Stimulated activated naive CD8-positive, alpha-beta T cell treated with anti-CD3 and anti-CD28 coated beads, Interleukin-15, Interleukin-2, amounts not matched to agents 100 ng/mL and 50 ng/mL, for 24 hours (primary cell): ENCODE results near the gene MRPS27.
A peak's percentile ranks its signal among the peaks of the same experiment; 100 is the strongest.

ENCODE experiments used
- H3K27ac Mint-ChIP-seq: one replicate; pipeline ENCODE4 v1.8.0; 2021; ENCODE audit warnings: mild to moderate bottlenecking, mixed read lengths
- H3K27me3 Mint-ChIP-seq: one replicate; pipeline ENCODE4 v1.8.0; 2021; ENCODE audit warnings: mixed read lengths
- H3K36me3 Mint-ChIP-seq: one replicate; pipeline ENCODE4 v1.8.0; 2021; ENCODE audit warnings: low read depth, mixed read lengths
- H3K4me1 Mint-ChIP-seq: one replicate; pipeline ENCODE4 v1.8.0; 2021; ENCODE audit warnings: low read depth, mixed read lengths
- H3K4me3 Mint-ChIP-seq: one replicate; pipeline ENCODE4 v1.8.0; 2021; ENCODE audit warnings: mild to moderate bottlenecking, mixed read lengths
- H3K9me3 Mint-ChIP-seq: one replicate; pipeline ENCODE4 v1.8.0; 2021; ENCODE audit warnings: mixed read lengths

MRPS27 gene

DNA sequence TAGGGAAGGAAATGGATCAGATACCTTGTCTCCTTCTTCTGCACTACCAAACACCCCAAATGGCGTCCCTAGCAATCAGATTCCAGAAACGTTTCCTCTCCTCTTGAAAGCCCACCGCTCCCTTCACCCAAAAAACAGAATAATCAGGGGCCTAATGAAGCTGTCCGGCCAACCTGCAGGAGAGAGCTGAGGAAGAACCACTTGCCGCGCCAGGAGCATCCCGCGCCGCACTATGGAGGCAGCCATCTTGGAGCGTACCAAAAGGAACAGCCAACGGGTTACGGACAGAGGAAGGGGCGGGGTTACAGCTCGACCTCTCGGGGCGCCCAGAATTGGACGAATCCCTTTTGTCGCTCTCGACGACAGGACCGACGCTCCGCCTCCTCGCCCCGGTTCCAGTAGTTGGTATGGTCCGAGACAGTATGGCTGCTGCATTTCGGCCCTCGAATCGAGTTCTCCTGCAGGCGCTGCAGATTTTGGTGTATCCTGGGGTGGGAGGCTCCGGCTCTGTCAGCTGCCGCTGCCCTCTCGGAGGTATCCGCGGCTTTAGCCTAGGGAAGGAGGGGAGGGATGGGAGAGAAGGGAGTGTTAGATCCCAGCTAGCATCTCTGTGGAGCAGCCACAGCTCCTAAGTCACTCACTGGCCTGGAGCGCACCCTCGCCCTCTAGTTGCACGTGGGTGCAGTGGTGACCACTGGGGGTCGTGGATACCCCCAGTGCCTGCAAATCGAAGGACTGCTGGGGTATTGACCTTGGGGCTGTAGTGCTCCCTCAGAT lies at the start of gene MRPS27, which contains the start of gene PTCD2:
Gene MRPS27, minus strand, starts transcription at position 265 of the 777 bp plus-strand sequence. Its CDS starts 19 bp downstream, at position 246.
Gene PTCD2, plus strand, starts transcription at position 398 of the 777 bp plus-strand sequence. Its CDS starts 10 bp downstream, at position 408.
- Mint-ChIP-seq H3K27ac (peak within 1 kb of the TSS; percentile 98), H3K9me3 (no peaks in the 10 kb centered on the region), H3K27me3 (no peaks in the 10 kb centered on the region), H3K36me3 (peaks cover 57% of the 10 kb centered on the region), H3K4me3 (peak within 1 kb of the TSS; percentile 96), H3K4me1 (peaks cover 45% of the 10 kb centered on the region)

DNA sequence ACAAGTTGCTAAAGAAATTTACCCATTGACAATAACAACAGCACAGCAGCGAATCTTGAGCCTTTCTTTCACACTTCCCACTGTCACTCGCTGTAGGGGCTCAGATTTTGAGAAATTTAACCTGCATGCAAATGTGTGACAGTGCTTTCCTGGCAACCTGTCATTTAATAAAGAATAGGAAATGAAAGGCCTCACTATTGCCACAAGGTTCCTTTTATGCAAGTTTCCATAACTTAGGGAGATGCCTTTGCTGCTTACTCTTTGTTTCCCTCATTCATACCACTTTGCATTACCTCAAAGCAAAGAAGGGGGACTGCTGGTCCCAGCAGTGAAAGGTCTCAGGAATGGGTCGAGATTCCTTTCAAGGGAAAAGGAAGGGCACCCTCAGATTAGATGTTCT lies 49.7 kb upstream of the MRPS27 start:
- H3K9me3 Mint-ChIP-seq = peaks cover 5% of the 10 kb centered on the region
- H3K4me3 Mint-ChIP-seq = no peak overlapping the region
- H3K4me1 Mint-ChIP-seq = no peaks in the 10 kb centered on the region
- no peak overlapping the region for H3K27ac Mint-ChIP-seq
- H3K27me3 Mint-ChIP-seq = no peaks in the 10 kb centered on the region
- peaks cover 10% of the 10 kb centered on the region for H3K36me3 Mint-ChIP-seq

DNA sequence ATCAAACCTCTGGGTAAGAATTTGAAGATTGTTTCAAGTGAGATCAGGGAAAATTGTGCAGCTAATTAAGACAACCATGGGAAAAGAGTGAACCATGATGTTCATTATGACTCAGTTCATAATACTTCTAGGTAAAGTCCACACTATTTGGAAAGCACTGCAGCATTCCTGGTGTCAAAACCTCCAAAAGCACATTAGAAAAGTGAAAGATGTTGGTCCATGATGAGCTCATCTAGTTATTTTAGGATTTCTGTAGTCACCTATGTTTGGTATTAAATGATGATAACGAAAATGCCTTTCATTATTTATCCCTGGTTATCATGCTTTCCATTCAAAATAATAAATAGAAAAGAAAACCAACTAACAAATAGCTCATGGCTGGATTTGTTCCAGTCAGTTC lies 49.3 kb upstream of the MRPS27 start:
- H3K27me3 Mint-ChIP-seq = no peaks in the 10 kb centered on the region
- peaks cover 10% of the 10 kb centered on the region for H3K36me3 Mint-ChIP-seq
- H3K4me1 Mint-ChIP-seq = no peaks in the 10 kb centered on the region
- no peak overlapping the region for H3K4me3 Mint-ChIP-seq
- H3K27ac Mint-ChIP-seq = no peak overlapping the region
- H3K9me3 Mint-ChIP-seq = peaks cover 5% of the 10 kb centered on the region

DNA sequence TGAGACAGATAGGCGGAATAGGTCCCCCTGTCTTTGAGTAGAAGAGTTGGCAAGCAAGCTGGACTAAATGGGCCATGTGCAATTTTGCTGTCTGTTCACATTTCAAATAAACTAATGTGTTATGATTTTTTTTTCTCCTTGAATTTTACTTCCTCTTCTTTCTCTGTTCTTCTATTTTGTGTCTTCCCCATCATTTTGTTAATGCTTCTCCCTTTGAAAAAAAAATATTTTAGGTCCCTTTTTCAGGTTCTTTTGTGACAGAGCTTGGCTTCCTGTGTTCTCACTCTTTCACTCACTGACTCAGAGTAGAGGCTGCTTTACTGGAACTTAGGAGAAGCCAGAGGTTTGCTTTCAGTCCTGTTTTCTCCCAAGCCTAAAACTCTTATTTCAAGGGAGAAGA lies 48.2 kb upstream of the MRPS27 start:
- Mint-ChIP-seq H3K4me3 (no peak overlapping the region), H3K4me1 (no peaks in the 10 kb centered on the region), H3K27ac (no peak overlapping the region), H3K9me3 (peaks cover 5% of the 10 kb centered on the region), H3K36me3 (peaks cover 14% of the 10 kb centered on the region), H3K27me3 (no peaks in the 10 kb centered on the region)

DNA sequence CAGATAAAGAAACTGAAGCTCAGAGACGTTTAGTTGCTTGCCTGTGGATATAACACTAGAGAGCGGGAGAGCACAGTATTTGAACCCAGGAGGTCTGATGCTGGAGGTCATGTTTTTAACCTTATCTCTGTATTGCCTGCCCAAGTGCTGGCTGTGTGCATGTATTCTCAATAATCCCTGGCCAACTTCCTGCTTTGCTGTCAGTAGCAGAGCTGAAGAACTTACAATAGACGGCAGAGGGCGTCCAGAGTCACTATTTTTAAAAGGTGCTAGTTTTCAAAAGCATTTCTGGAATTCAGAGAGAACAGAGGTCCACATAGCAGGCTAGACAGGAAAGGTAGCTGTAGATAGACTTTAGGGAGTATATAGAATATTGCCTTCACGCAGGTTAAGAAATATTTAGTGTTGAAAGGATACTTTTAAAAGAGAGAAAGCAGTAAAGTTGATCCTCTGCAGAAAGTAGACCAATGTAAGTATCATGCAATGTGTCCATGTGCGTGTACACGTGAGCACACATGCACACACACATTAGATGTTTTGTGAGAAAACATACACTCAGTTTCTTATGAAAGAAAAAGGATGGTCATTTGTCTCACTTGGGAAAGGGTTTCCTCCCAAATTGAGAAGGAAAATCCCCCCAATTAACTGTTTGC lies 46.4 kb upstream of the MRPS27 start:
- Mint-ChIP-seq H3K27me3 (no peaks in the 10 kb centered on the region), H3K4me1 (no peaks in the 10 kb centered on the region), H3K4me3 (no peak overlapping the region), H3K9me3 (peaks cover 5% of the 10 kb centered on the region), H3K36me3 (peaks cover 30% of the 10 kb centered on the region), H3K27ac (no peak overlapping the region)

DNA sequence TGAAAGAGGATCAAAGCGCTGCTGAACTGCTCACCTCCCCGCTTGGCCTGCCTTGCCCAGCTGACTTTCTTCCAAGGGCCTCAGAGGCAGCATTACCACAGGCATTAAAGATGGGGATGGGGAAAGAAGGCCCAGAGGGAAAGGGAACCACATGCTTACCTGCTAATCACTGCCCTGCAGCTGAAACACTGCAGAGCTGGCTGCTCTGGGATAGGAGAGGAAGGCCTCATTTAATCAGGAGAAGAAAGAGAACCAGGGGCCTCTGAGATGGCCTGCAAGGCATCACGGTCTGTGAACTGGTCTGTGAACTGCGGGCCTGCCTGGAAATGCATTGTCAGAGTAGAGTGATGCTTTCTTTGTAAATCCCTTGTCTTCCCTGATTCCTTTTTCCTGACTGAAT lies 44.9 kb upstream of the MRPS27 start:
- no peaks in the 10 kb centered on the region for H3K9me3 Mint-ChIP-seq
- H3K36me3 Mint-ChIP-seq = peaks cover 32% of the 10 kb centered on the region
- H3K27ac Mint-ChIP-seq = no peak overlapping the region
- H3K4me3 Mint-ChIP-seq = no peak overlapping the region
- H3K4me1 Mint-ChIP-seq = no peaks in the 10 kb centered on the region
- no peaks in the 10 kb centered on the region for H3K27me3 Mint-ChIP-seq

DNA sequence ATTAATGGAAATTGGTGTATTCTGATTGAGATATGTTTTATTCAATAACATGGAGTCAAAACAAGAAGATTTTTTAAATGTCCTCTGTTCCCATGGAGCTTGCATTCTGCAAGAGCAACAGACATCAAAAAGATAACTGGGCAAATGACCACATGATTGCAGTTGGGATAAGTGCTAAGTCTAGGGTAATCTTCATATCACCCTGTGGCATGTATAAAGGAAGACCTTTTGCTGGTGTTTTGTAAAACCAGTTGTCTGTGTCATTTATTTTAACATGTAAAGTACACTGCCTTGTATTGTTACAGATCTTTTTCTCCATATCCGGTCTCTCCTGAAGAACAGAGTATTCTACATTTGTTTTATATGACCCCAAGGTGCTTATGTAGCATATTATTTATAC lies 44.1 kb upstream of the MRPS27 start:
- H3K36me3 Mint-ChIP-seq = peaks cover 38% of the 10 kb centered on the region

DNA sequence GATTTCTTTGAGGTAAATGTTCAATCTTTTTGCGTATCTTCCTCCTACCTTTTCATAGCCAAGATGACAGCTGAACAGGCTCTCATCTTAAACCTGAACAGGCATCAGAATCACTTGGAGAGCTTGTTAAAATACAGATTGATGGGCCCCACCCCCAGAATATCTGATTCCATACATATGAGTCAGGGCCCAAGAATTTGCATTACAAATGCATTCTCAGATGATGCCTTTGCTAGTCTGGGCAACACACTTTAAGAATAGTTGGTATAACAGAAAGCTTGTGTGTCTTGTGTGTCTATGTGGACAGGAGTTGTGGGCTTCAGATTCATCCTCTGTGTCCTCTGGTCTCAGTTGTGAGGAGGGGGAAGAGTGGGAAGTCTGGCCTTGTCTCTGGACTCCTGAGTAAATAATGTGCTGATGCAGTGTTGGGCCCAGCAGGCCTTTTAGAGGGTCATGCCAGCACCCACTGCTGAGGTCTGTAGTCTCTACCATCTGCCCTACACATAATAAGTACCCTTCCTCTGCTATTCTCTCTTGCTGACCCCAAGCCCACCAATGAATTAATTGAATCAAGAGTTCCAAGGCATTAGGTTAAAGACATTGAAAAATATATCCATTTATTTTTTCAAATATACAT lies 43.2 kb upstream of the MRPS27 start:
- Mint-ChIP-seq H3K4me1 (no peaks in the 10 kb centered on the region), H3K9me3 (no peaks in the 10 kb centered on the region), H3K4me3 (no peak overlapping the region), H3K27ac (no peak overlapping the region), H3K36me3 (peaks cover 44% of the 10 kb centered on the region), H3K27me3 (no peaks in the 10 kb centered on the region)

More for the DNA sequence above, 44.1 kb upstream of the MRPS27 start:
- H3K4me3 Mint-ChIP-seq = no peak overlapping the region
- no peaks in the 10 kb centered on the region for H3K9me3 Mint-ChIP-seq
- no peak overlapping the region for H3K27ac Mint-ChIP-seq
- H3K27me3 Mint-ChIP-seq = no peaks in the 10 kb centered on the region
- no peaks in the 10 kb centered on the region for H3K4me1 Mint-ChIP-seq

DNA sequence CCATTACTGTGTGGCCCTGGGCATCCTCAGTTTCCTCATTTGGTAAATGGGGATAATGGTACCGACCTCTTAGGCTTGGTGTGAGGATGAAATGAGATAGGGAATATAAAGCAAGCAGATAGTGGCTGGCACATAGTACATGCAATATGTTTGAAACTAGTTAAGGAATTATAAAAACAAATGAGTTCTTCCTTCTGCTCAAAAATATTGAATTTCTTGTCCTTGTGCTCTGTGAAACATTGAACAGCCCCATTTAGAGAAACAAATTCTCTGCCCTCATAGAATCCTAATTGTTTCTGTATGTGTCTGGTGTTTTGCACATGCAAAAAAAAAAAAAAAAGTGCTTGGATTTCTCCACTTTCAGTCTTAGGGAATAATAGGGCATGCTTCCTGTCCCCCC lies 39.8 kb upstream of the MRPS27 start:
- Mint-ChIP-seq H3K27ac (no peak overlapping the region), H3K36me3 (peaks cover 43% of the 10 kb centered on the region), H3K4me3 (no peak overlapping the region), H3K27me3 (no peaks in the 10 kb centered on the region), H3K4me1 (no peaks in the 10 kb centered on the region), H3K9me3 (no peaks in the 10 kb centered on the region)

DNA sequence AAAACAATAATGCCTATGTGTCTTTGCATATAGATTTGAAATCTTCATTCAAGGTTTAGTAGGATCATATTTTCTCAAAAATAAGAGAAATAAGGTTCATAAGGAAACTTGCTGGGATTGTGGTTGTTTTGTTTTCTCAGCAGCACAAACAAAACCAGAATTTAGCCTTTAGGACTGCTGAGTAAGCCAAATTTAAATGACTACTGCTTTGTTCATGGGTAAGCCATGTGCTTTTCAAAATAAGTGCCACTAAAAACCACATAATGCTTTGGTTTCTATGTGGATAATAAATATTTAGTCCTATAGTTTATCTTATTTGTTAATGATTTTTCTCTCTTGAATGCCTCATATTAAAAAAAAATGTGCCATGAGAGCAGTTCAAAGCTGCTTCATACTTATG lies 38.9 kb upstream of the MRPS27 start:
- Mint-ChIP-seq H3K27ac (no peak overlapping the region), H3K36me3 (peaks cover 43% of the 10 kb centered on the region), H3K9me3 (no peaks in the 10 kb centered on the region), H3K4me1 (no peaks in the 10 kb centered on the region), H3K27me3 (no peaks in the 10 kb centered on the region), H3K4me3 (no peak overlapping the region)

DNA sequence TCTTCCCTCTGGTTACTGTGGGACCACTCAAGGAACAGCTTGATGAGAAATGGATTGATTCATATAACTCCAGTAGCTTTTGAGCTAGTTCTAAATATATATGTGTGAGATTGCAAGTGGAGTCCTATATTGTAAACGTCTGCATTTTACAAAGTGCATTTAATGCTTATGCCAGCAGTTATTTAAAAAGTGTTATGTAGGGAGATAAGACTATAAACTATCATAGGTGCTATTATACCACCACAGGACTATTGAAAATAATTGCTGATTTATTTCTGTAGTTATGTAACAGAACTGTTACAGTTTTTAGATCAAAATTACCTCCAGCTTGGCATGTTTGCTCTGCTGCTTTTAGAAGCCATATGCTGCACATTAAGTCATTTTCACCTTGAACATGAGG lies 36.3 kb upstream of the MRPS27 start:
- H3K36me3 Mint-ChIP-seq = peaks cover 36% of the 10 kb centered on the region
- no peaks in the 10 kb centered on the region for H3K4me1 Mint-ChIP-seq
- H3K9me3 Mint-ChIP-seq = no peaks in the 10 kb centered on the region
- no peak overlapping the region for H3K27ac Mint-ChIP-seq
- no peak overlapping the region for H3K4me3 Mint-ChIP-seq
- no peaks in the 10 kb centered on the region for H3K27me3 Mint-ChIP-seq

DNA sequence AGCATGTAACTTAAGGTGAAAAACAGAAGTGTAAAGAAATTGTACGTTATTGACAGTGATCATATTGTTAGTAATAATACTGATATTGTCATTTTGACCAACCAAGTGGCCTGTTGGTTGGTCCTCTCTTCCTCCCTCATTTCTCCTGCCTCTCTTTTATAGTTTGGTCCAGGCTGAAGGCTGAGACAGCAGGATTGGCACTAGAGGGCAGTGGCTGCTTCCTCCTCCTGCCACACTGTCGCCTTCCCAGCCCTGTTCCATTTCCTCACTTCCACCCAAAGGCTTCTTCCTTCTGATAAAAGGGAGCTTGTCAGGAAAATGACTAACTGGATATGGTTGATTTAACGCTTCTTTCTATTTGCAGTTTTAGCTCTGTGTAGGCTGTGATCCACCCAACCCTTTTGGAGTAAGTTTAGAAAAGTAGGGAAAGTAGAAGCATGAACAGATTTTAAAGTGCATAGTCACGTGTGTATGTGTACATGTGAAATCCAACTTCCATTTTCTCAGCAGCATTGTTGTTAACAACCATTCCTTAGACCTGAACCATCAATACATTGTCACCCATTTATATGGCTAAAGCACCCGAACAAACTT lies 35.8 kb upstream of the MRPS27 start:
- Mint-ChIP-seq H3K4me3 (no peak overlapping the region), H3K27ac (no peak overlapping the region), H3K9me3 (no peaks in the 10 kb centered on the region)

DNA sequence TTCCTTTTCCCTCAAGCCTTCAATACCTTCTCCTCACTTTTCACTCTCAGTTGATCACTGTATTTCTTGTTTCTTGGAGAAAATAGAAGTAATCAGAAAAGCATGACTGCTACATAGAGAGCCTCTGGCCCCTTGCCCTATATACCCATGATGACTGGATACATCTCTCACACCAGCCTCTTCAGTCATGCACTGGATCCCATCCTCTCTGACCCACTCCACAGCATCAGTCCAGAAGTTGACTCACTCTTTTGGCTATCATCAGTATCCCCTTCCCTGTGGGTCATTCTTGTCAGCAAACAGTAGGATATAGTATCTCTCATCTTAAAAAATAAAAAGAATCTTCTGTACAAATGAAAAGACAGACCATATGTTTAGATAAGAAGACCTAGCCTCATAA lies 33.0 kb upstream of the MRPS27 start:
- Mint-ChIP-seq H3K9me3 (no peaks in the 10 kb centered on the region), H3K36me3 (peaks cover 26% of the 10 kb centered on the region), H3K4me3 (no peak overlapping the region), H3K4me1 (peaks cover 14% of the 10 kb centered on the region), H3K27ac (no peak overlapping the region), H3K27me3 (no peaks in the 10 kb centered on the region)

More for the DNA sequence above, 35.8 kb upstream of the MRPS27 start:
- H3K4me1 Mint-ChIP-seq = no peaks in the 10 kb centered on the region
- H3K36me3 Mint-ChIP-seq = peaks cover 30% of the 10 kb centered on the region
- no peaks in the 10 kb centered on the region for H3K27me3 Mint-ChIP-seq

DNA sequence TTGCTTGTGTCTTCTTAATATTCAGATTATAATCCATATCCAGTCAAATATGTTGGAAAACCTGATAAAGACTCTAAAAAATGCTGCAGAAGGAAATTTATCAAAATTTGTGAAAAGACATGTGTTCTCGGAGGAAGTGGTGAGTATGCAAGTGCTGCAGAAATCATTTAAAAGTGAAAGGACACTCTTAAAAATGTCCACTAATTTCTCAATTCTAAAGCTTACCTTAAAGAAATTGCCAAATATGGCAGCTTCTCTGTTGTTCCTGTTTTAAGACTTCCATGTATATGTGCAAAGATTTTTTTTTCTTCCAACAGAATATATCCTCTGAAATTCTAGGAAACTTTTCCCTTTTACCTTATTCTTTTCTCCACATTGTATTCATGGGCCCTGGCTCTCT lies 32.6 kb upstream of the MRPS27 start:
- H3K9me3 Mint-ChIP-seq = no peaks in the 10 kb centered on the region
- no peak overlapping the region for H3K4me3 Mint-ChIP-seq
- peaks cover 19% of the 10 kb centered on the region for H3K4me1 Mint-ChIP-seq
- H3K27ac Mint-ChIP-seq = no peak overlapping the region
- peaks cover 29% of the 10 kb centered on the region for H3K36me3 Mint-ChIP-seq
- no peaks in the 10 kb centered on the region for H3K27me3 Mint-ChIP-seq

DNA sequence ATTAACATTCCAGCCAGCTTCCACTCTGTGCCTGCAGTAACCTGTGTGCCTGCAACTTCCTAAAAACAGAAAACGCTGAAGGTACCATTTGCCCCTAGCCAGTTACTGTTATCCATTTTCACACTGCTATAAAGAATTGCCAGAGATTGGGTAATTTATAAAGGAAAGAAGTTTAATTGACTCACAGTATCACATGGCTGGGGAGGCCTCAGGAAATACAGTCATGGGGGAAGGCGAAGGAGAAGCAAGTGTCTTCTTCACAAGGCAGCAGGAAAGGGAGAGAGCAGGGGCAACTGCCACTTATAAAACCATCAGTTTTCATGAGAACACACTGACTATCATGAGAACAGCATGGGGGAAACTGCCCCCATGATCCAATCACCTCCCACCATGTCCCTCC lies 31.3 kb upstream of the MRPS27 start:
- Mint-ChIP-seq H3K27me3 (no peaks in the 10 kb centered on the region), H3K4me3 (no peak overlapping the region), H3K4me1 (peaks cover 28% of the 10 kb centered on the region), H3K27ac (no peak overlapping the region), H3K9me3 (no peaks in the 10 kb centered on the region), H3K36me3 (peaks cover 34% of the 10 kb centered on the region)
